HG02884 (cell line): ENCODE results near the gene LFNG.

Experiments used
- ATAC-seq: cut with Tn5 transposase; IDR thresholded peaks from one replicate; pipeline ENCODE4 v1.9.1; 2021; ENCODE audit warnings: mild to moderate bottlenecking, moderate library complexity; ENCODE audit not compliant: unreplicated experiment

Gene LFNG

DNA sequence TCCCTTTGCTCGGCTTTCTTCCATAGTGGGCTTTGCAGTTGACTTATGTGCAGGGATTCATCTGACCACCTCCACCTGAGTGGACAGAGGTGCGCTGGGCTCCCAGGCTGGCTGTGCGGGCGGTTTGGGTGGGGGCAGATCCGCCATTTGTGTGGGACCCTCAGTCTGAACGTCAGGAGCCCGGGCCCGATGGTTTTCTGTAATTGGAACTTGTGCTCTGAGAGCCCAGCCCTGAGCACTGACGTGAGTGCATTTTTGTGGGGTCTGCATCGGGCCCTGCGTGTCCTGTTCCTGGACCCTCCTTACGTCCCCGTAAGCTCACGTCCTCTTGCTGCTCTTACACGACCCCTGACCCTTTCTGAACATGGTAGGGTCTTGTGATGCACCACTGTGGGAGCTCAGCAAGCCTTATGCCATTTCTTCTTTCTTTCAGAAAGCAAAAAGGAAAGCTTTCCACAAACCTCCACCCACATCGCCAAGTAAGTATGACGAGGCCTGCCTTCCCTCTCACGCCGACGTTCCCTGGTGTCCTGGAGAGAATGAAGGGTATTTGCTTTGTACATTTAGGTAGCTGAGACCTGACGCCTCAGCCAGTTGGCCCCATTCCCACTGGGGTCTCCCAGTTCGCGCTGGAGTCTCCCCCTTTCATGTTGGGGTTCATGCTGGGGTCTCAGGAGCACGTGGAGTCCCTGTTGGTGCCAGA lies 49.1 kb downstream of the LFNG start:
- no peak for ATAC-seq

DNA sequence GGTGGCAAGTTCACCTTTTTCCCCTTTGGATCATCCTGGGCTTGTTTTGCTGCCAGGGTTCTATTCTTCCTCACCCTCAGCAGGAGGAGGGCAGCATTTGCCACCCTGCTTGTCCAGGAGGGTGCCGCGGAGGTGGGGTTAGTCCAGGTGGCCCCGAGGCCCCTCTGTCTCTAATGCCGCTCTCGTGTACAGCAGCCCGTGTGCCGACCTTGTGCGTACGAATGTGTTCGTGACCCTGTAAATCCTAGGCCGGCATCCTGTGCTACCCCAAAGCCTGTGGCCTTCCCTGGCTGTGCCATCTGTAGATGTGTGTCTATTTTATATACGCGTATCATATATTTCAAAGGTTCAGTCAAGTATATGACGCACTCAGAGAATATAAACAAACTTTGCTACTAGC lies 49.8 kb downstream of the LFNG start:
- ATAC-seq: no peak

DNA sequence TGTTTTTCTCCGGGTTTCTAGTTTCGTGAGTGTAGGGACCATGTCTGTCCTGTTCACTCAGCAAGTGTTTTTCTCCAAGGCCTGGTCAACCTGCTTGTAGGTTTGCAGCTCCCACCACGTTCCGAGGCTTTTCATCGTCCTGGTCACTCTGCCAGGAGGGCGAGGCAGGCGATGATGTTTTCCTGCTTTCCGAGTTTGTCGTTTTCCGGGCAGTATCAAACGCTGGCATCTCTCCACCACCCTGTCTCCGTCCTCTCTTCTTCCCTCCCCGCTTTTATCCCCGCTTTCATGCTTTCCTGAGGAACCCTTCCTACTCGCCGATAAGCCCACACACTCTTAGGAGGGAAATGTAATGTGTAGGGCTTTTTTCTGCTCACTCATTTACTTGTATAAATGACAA lies 50.4 kb downstream of the LFNG start:
- ATAC-seq: no peak

DNA sequence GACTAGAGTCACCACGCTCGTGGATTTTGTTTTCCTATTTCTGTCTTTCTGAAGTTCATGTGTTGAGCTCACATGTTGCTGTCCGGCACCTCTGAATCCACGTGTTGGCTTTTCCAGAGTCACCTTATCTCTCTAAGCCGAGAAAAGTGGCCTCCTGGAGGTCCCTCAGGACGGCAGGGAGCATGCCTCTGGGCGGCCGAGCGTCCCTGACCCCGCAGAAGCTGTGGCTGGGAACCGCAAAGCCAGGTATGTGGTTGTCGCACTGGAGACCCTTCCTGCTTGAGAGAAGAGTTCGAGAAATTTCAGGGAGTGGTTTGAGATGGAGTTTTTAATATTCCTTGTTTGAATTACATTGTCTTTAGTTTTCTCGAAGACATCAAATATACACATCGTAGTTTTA lies 51.8 kb downstream of the LFNG start:
- ATAC-seq: no peak

DNA sequence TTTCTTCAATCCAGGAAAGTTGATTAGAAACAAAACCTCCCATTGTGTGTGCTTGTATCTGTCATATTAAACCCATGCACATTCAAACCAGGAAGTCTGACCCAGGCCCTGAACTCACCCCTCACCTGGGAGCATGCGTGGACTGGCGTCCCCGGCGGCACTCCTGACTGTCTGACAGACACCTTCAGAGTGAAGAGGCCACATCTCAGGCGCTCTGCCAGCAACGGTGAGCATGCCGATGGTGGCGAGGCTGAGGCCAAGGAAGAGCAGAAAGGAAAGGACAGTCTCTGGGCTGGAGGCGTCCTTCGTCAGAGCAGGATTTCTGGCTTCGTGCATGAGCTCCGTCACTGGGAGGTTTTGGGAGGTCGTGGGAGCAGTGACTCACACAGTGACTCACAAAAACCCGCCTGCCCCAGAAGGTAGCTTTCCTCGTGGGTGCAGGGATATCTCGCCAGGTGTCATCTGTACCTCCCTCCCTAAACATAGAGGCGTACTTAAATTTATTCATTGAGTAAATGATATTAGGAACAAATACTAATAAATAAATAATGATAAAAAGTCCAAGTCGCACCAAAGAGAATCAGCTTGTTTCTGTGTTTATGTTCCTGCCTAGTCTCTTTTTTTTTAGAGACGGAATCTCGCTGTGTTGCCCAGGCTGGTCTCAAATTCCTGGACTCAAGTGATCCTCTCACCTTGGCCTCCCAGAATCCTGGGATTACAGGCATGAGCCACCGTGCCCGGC lies 52.7 kb downstream of the LFNG start:
- no peak for ATAC-seq

DNA sequence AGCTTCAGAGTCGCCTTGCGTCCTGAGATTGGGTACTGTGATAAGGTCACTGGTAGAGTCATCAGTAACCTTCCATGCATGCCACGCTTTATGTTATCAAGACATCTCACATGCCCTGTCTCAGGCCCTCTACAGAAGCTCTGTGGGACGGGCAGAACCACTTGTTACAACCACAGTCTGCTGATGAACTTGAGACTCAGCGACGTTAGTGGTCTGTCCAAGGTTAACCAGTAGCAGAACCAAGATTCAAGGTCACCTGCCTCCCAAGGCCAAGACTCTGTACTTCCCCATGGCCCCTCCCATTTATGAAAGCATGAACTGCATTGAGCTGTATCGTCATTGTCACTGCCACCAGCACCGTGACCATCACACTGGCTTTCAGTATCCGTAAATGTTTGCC lies 54.2 kb downstream of the LFNG start:
- no peak for ATAC-seq

DNA sequence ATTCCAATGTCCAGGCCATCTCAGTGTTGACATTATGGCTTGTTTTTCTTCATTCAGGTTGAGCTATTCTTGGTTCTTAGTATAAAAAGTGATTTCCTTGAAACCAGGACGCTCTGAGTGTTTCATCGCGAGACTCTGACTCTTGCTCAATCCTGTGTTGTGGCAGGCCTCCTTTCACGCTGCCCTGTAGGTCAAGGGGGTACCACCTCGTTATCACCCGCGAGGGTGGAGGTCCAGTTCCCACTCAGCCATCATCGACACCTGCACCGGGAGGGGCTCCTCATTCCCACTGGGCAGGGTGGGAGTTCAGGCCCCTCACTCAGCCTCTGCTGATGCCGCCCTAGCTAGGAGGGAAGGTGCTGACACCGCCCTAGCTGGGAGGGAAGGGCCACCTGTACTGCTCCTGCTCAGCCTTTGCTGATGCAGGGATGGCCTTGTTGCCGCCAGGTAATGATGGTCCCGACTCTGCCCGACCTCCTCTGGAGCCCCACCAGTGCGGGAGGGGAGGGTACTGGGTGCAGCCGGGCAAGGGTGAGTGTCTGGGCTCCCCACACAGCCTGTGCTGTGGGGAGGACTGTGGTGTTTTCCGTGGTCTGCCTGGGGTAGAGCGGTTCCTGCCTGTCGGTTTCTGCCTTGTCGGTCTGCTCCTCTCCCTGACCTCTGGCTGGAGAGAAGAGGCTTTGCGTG lies 55.6 kb downstream of the LFNG start:
- ATAC-seq: no peak

DNA sequence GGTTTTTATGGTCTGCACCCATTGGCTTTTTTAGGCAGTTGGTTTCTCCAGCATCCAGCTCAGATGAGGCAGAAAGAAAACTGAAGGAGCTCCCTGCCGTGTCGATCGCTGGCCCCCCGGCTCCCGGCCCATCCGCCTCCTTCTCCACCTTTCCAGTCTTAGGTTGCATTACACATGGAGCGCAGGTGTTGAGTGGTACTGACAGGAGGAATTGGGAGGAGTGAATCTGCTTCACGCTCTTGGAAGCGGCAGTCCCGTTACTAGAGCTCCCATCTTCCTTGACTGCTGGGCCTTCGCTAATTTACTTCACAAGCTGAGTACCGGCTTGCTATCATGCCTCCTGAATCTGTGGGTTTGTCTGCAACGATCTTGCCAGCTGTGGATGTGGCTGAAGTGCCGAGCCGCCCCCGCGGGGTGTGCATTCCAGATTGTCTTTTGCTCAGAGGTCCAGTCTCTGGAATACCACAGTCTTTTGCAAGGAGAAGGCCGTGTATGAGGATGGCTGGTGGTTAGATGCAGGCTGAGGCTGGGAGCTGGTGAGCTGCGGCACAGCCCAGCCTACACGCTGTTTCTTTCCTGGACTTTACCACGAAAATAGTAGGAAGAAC lies 56.3 kb downstream of the LFNG start:
- ATAC-seq: no peak

DNA sequence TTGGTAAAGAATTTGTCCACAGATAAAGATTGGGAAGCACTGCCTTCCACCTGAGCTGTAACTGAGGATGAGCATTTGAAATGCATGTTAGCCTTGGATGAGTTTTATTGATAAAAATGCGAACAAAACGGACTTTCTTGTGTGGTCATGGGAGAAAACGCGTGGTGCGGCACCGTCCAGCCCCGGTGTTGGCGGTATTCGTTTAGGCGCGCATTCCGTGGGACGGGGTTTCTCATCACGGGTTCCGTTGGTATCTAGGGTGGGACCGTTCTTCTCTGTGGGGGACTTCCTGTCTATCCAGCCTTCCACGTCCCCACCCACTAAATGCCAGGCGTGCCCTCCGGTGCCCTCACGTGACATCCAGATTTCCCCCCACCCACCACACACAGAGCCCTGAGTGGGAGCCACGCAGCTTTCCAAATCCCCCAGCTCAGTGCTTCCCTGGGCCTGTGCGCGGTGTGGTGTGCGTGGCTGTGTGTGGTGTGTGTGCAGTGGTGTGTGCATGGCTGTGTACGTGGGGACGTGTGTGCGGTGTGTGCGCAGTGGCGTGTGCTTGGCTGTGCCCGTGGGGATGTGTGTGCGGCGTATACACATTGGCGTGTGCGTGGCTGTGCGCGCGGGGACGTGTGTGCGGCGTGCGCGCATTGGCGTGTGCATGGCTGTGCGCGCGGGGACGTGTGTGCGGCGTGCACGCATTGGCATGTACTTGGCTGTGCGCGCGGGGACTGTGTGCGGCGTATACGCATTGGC lies 57.3 kb downstream of the LFNG start:
- ATAC-seq: no peak
